BE2C (cell line): ENCODE results near the gene TNS4.

Experiments
- DNase-seq: peaks from one replicate; pipeline ENCODE4 v3.0.0-alpha.2; 2020
- H3K27me3 ChIP-seq: fragments of 250-450 bp; sonication (Bioruptor Pico); 2 replicates; pipeline ENCODE4 v1.5.1; 2020; ENCODE audit warnings: mild to moderate bottlenecking
- H3K36me3 ChIP-seq: fragments of 250-450 bp; sonication (Bioruptor Pico); 2 replicates; pipeline ENCODE4 v1.5.1; 2020; ENCODE audit warnings: mild to moderate bottlenecking
- H3K4me1 ChIP-seq: fragments of 250-450 bp; sonication (Bioruptor Pico); 2 replicates; pipeline ENCODE4 v1.5.1; 2020
- H3K4me3 ChIP-seq: 2 replicates; pipeline ENCODE4 v1.5.1; 2011; ENCODE audit warnings: low read depth, low read length
- H3K9me3 ChIP-seq: fragments of 250-450 bp; sonication (Bioruptor Pico); 2 replicates; pipeline ENCODE4 v1.5.1; 2020
- CTCF ChIP-seq: IDR thresholded peaks from 2 replicates; pipeline ENCODE4 v1.5.1; 2012; ENCODE audit warnings: mild to moderate bottlenecking, low read depth, low read length

TNS4 gene

DNA sequence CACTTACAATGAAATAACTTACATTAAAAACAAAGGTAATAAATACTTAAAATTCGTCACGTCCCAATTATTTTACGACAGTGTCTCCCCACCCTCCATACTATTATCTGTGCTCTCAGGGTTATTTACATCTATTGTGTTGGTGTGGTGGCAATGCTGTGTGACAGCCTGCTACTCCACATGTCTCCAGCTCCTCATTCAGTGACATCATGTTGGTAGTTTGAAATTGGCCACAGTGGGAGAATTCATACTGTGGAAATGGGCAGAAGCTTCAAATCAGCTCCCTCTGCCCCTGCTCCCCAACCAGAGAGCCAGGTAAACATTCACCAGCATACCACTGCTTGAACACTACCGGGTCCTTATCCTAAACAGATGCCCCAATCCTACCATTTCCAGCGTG is 6.3 kb downstream of the TNS4 start:
- DNase-seq: no peak
- Histone ChIP-seq H3K4me3 (no peak overlapping the region), H3K9me3 (no peaks in the 10 kb centered on the region), H3K27me3 (no peaks in the 10 kb centered on the region), H3K36me3 (no peaks in the 10 kb centered on the region), H3K4me1 (peaks cover 20% of the 10 kb centered on the region)
- no peak for TF ChIP-seq CTCF

DNA sequence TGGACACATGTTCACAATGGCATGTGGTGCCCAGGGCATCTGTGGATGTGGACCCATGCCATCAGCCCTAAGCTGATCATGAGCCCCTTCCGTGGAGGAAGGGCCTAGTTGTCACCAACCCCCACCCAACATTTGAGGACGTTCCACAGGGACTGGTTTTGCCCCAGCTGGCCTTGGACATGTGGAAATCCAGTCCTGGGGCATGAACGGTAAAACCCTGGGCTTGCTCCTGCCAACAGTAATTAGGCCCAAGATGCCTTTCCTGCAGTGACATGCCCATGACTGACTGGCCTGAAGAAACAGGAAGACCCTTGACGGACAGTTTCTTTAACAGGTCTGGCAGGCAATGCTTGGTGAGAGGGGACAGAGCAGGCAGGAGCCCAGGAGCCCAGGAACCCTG is 7.7 kb downstream of the TNS4 start:
- H3K27me3 ChIP-seq: no peaks in the 10 kb centered on the region
- H3K9me3 ChIP-seq: no peaks in the 10 kb centered on the region
- peaks cover 17% of the 10 kb centered on the region for H3K4me1 ChIP-seq
- no peaks in the 10 kb centered on the region for H3K36me3 ChIP-seq
- TF ChIP-seq CTCF: no peak
- DNase-seq: no peak
- no peak overlapping the region for H3K4me3 ChIP-seq

DNA sequence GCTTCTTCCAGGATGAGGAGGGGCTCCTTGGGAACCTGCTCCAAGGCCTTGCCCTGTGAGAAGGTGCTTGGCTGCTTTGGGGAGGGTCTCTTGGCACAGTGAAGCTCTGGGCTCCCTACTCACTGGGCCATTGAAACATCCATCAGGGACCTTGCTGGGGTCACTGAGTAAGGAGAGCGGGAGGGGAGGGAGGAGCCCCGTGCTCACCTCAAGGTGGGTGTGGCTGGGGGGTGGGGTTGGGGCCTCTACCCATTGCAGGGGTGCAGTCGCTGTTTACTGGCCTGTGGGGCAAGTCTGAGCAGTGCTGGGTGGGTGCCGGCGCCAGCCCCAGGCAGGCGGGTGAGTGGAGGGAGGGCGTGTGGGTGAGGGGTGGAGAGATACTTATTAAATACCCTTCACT is 9.9 kb downstream of the TNS4 start:
- H3K4me3 ChIP-seq: no peak overlapping the region
- no peak for TF ChIP-seq CTCF
- no peaks in the 10 kb centered on the region for H3K9me3 ChIP-seq
- peaks cover 17% of the 10 kb centered on the region for H3K4me1 ChIP-seq
- no peaks in the 10 kb centered on the region for H3K27me3 ChIP-seq
- DNase-seq: no peak
- no peaks in the 10 kb centered on the region for H3K36me3 ChIP-seq

DNA sequence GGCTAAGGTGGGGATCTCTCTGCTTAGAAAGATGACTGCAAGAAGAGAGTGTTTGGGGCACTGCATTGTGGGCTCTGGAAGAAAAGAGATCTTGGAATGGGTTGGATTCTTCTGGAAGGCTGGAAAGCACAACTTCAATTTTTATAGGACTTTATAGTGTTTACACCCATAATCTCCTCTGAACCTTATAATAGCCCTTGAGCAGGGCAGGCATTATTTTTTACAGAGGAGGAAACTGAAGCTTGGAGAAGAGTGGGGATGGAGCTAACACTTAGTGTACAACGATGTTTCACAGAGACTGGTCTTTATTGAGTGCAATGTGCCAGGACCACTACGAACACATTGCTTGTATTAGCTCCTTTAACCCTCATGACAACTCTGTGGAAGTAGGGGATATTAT is 10.4 kb downstream of the TNS4 start:
- H3K27me3 ChIP-seq: no peaks in the 10 kb centered on the region
- H3K4me3 ChIP-seq: no peak overlapping the region
- no peak for DNase-seq
- no peaks in the 10 kb centered on the region for H3K36me3 ChIP-seq
- H3K9me3 ChIP-seq: no peaks in the 10 kb centered on the region
- peaks cover 17% of the 10 kb centered on the region for H3K4me1 ChIP-seq
- no peak for TF ChIP-seq CTCF

DNA sequence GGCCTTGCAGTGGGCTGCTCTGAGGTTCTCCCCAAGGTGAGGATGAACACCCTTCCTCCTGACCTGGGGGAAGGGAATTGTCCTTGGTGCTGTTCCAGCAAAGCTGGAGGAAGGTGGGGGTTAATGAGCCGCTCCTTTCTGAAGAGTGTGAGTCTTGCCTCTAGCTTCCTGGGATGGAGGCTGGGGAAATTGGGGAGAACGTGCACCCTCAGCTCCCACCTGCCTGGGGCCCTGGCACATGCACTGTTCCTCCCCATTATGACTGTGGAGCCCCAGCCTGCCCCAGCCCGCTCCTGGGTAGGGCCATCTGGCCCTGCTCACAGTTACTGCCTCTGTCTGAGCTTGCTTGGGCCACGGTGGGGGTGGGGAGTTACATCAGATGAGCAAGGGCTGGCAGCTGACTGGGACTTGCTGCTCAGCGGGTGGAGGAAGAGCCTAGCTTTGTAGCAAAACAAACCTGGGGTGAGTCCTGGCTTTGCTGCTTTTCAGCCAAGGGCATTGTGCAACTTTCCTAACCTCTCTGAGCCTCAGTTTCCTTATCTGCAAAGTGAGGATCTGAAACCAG is 11.1 kb downstream of the TNS4 start:
- no peak for TF ChIP-seq CTCF
- H3K36me3 ChIP-seq: no peaks in the 10 kb centered on the region
- peaks cover 17% of the 10 kb centered on the region for H3K4me1 ChIP-seq
- H3K4me3 ChIP-seq: no peak overlapping the region
- DNase-seq: peak; percentile 91
- H3K27me3 ChIP-seq: no peaks in the 10 kb centered on the region
- H3K9me3 ChIP-seq: no peaks in the 10 kb centered on the region

DNA sequence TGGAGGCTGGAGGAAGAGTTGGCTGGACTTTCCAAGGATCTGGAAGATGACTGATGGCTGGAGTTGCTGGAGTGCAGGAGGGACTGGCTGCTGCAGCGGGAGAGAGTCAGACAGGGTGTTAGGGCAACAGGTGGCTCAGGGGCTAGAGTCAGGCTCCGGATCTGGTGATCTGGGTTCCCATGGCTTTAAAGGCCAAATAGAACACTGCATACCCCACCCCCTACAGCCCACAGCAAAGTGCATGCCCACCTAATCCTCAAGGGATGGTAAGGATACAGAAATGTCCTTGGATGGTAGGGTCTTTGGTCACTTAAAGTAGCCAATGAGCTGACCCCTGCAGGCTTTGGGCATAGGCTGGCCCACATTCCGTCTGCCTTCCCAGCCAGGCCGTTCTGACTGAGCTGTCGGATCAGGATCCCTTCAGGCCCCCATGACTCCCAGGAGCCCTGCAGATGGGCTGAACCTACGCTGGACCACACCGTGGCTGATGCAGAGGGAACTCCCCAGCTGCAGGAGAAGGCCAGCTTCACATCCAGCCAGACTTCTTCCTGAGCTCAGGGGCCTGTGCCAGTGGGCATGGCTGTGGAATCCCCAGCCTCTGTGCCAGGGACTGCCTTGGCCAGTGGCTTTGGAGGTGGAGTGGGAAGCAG is 13.9 kb downstream of the TNS4 start:
- no peak overlapping the region for H3K4me3 ChIP-seq
- peaks cover 21% of the 10 kb centered on the region for H3K4me1 ChIP-seq
- no peak for TF ChIP-seq CTCF
- no peaks in the 10 kb centered on the region for H3K27me3 ChIP-seq
- no peaks in the 10 kb centered on the region for H3K36me3 ChIP-seq
- DNase-seq: no peak
- no peaks in the 10 kb centered on the region for H3K9me3 ChIP-seq
